Neural crest cell (in vitro differentiated cells): ENCODE results near the gene ANO7. TPM values are rescaled to one million over a fixed set of nuclear protein-coding genes. Genes with fewer than 3 reads are reported as not detected.

Source experiments
- DNase-seq: peaks from one replicate; pipeline ENCODE4 v3.0.0; 2021; ENCODE audit warnings: low read depth, mixed read lengths, low spot score
- H3K27ac Mint-ChIP-seq: one replicate; pipeline ENCODE4 v1.8.0; 2021; ENCODE audit warnings: mild to moderate bottlenecking, mixed read lengths; ENCODE audit not compliant: unreplicated experiment
- H3K27me3 Mint-ChIP-seq: 2 replicates; pipeline ENCODE4 v1.8.0; 2021; ENCODE audit warnings: low read depth, mild to moderate bottlenecking, mixed read lengths
- H3K36me3 Mint-ChIP-seq: 2 replicates; pipeline ENCODE4 v1.8.0; 2021; ENCODE audit warnings: low read depth, mild to moderate bottlenecking, mixed read lengths
- H3K4me1 Mint-ChIP-seq: 2 replicates; pipeline ENCODE4 v1.8.0; 2021; ENCODE audit warnings: mixed read lengths
- H3K4me3 Mint-ChIP-seq: one replicate; pipeline ENCODE4 v1.8.0; 2021; ENCODE audit warnings: mild to moderate bottlenecking, mixed read lengths
- H3K9me3 Mint-ChIP-seq: 2 replicates; pipeline ENCODE4 v1.8.0; 2021; ENCODE audit warnings: mixed read lengths
- CTCF ChIP-seq: fragments of 200-600 bp; sonication (generic); conservative IDR thresholded peaks from 2 replicates; pipeline ENCODE4 v1.5.0; 2021; ENCODE audit warnings: antibody characterized with exemption, mild to moderate bottlenecking
- total RNA-seq: library from RNA; stranded (reverse); gene quantifications from 2 replicates; pipeline ENCODE4 v1.2.1, GENCODE V29; 2021

Gene ANO7
- total RNA-seq, 1 donor from 2014 or later, result 3.2 TPM

GRCh38 chr2:241142063-241142462 lies 46.4 kb upstream of the ANO7 start:
- no peak for DNase-seq

GRCh38 chr2:241142593-241142992 lies 45.9 kb upstream of the ANO7 start:
- H3K4me1 Mint-ChIP-seq, result peaks cover 5% of the 10 kb centered on the region
- no peak overlapping the region for H3K4me3 Mint-ChIP-seq
- no peak overlapping the region for H3K27ac Mint-ChIP-seq

More at GRCh38 chr2:241142063-241142462, 46.4 kb upstream of the ANO7 start:
- no peak overlapping the region for H3K27ac Mint-ChIP-seq
- no peaks in the 10 kb centered on the region for H3K27me3 Mint-ChIP-seq
- no peaks in the 10 kb centered on the region for H3K9me3 Mint-ChIP-seq
- H3K4me1 Mint-ChIP-seq, result peaks cover 4% of the 10 kb centered on the region
- H3K36me3 Mint-ChIP-seq, result peaks cover 4% of the 10 kb centered on the region
- no peak overlapping the region for H3K4me3 Mint-ChIP-seq
- TF ChIP-seq CTCF, result no peak

GRCh38 chr2:241146286-241146685 lies 42.2 kb upstream of the ANO7 start:
- no peak overlapping the region for H3K27ac Mint-ChIP-seq
- no peak for DNase-seq
- peak overlapping the region; percentile 74 for H3K4me3 Mint-ChIP-seq
- peaks cover 34% of the 10 kb centered on the region for H3K4me1 Mint-ChIP-seq
- H3K9me3 Mint-ChIP-seq, result no peaks in the 10 kb centered on the region
- no peak for TF ChIP-seq CTCF
- H3K36me3 Mint-ChIP-seq, result no peaks in the 10 kb centered on the region
- H3K27me3 Mint-ChIP-seq, result no peaks in the 10 kb centered on the region

More at GRCh38 chr2:241142593-241142992, 45.9 kb upstream of the ANO7 start:
- H3K36me3 Mint-ChIP-seq, result peaks cover 4% of the 10 kb centered on the region
- no peak for TF ChIP-seq CTCF
- no peak for DNase-seq
- H3K27me3 Mint-ChIP-seq, result no peaks in the 10 kb centered on the region
- H3K9me3 Mint-ChIP-seq, result no peaks in the 10 kb centered on the region

GRCh38 chr2:241147336-241147735 lies 41.1 kb upstream of the ANO7 start:
- peaks cover 45% of the 10 kb centered on the region for H3K4me1 Mint-ChIP-seq
- no peaks in the 10 kb centered on the region for H3K9me3 Mint-ChIP-seq
- no peak for DNase-seq
- H3K36me3 Mint-ChIP-seq, result no peaks in the 10 kb centered on the region
- peak overlapping the region; percentile 93 for H3K4me3 Mint-ChIP-seq
- H3K27ac Mint-ChIP-seq, result no peak overlapping the region
- no peaks in the 10 kb centered on the region for H3K27me3 Mint-ChIP-seq
- TF ChIP-seq CTCF, result no peak

- peaks cover 45% of the 10 kb centered on the region for H3K4me1 Mint-ChIP-seq
- no peak for DNase-seq
- no peaks in the 10 kb centered on the region for H3K36me3 Mint-ChIP-seq
- H3K27me3 Mint-ChIP-seq, result no peaks in the 10 kb centered on the region
- no peak for TF ChIP-seq CTCF
- peak overlapping the region; percentile 93 for H3K4me3 Mint-ChIP-seq
- H3K27ac Mint-ChIP-seq, result no peak overlapping the region
- H3K9me3 Mint-ChIP-seq, result no peaks in the 10 kb centered on the region
Measured at GRCh38 chr2:241148239-241148638, 40.2 kb upstream of the ANO7 start.
